Eye (tissue), 1 donor: ENCODE measurements around the gene PSMB2.
"Not testable (repeated sequence)": the region's sequence is repeated elsewhere in the genome, so short reads cannot be mapped to it uniquely, and the experiment has no call there.

Experiments
- DNase-seq: peaks from one replicate; pipeline ENCODE4 v3.0.0-alpha.2; 2015

PSMB2 gene

DNA sequence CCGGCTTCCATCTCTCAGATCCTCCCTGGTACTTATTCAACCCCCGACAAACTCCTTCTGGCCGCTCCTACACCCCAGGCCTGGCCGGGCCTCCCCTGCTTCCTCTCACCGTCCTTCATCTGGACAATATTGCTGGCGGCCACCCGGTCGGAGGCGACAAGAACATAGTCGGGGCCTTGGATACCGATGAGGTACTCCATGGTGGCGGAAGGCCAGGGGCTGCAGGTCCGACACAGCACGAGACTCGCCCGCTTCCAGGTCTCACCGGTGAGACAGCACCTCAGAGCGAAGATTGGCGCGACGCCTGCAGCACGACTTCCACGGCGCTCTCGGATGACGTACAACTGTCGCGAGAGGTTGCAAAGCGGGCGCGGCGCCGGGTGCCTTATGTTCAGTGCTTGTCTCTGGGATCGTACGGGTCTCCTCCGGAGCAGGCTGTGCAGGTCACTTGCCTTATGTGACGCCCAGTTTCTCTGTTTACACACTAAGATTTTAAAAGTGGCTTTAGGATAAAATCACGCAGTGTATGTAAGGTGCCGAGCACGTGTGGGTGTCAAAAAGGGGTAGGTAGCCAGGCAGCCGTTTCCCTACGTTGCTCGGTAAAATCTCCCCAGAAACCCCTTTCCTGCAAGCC lies at the start of gene PSMB2:
TSS of gene PSMB2 (minus strand) at position 294 of the 634 bp plus-strand sequence. CDS start at position 200, 94 bp downstream.
- peak; percentile 99 for DNase-seq

GRCh38 chr1:35691080-35691479 lies 49.8 kb upstream of the PSMB2 start:
- no peak for DNase-seq

DNA sequence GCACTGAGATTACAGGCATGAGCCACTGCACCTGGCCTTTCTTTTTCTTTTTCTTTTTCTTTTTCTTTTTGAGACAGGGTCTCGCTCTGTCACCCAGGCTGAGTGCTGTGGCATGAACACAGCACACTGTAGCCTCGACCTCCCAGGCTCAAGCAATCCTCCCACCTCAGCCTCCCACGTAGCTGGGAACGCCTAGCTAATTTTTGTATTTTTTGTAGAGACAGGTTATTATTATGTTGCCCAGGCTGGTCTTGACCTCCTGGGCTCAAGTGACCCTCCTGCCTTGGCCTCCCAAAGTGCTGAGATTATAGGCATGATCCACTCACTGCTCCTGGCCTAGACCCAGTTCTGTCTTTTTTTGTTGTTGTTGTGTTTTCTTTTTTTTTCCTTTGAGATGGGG lies 48.8 kb upstream of the PSMB2 start:
- DNase-seq = not testable (repeated sequence)

- no peak for DNase-seq
Observed at GRCh38 chr1:35688161-35688560, 46.8 kb upstream of the PSMB2 start.

DNA sequence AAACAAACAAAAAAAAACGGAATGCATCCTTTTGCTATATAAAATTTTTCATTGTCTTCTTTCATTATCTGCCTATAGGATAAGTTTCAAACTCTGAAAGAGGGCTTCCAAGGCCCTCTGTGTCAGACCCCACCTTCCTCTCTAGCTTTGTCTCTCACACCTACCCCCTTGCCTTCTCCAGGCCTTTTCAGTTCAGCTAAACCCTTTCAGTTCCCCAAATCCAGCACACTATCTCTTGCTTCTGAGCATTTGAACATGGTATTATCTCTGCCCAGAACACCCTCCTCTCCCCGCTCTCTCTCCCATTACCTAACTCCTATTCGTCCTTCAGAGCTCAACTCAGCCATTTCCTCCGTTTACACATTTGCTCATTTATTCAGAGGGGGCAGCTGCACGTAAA lies 41.7 kb upstream of the PSMB2 start:
- no peak for DNase-seq

- no peak for DNase-seq
Observed at GRCh38 chr1:35680271-35680670, 38.9 kb upstream of the PSMB2 start.

DNA sequence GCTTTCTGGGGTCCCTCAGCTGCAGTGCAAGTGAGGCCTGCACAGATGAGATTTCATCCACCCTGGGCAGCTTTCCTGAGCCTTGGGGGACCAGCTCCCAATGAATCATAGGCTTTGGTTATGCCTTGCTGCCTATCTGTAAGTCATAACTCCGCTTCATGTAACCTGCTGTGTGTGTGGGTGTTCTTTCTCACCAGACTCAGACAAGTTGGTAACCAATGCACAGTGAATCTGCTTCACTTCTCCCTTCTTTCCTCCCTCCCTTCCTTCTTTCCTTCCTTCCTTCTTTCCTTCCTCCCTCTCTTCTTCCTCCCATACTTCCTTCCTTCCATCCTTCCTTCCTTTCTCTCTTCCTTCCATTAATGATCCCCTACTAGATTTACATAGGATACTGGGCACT lies 34.4 kb upstream of the PSMB2 start:
- no peak for DNase-seq

- DNase-seq = no peak
Observed at GRCh38 chr1:35674111-35674510, 32.8 kb upstream of the PSMB2 start.

- peak; percentile 80 for DNase-seq
Observed at GRCh38 chr1:35672116-35672515, 30.8 kb upstream of the PSMB2 start.

GRCh38 chr1:35668506-35668905 lies 27.2 kb upstream of the PSMB2 start:
- DNase-seq = peak; percentile 57

DNA sequence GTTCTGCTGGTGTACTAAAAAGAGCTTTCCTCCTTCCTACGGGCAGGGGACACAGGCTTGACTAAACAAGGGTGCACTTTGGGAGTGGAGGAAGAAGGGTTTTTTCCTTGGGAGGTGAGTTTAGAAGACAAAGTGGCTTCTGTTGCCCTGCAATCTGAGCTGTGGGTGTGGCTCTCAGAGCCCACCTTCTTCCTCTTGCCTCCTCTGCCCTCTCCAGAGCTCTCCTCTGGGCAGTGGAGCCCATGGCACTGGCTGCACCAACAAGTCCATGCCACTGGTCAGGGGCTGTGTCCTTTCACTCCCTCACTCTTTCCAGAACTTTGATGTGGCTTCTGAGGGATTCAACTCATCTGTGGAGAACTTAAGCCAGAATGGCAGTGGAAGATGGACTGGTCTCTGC lies 25.6 kb upstream of the PSMB2 start:
- no peak for DNase-seq

DNA sequence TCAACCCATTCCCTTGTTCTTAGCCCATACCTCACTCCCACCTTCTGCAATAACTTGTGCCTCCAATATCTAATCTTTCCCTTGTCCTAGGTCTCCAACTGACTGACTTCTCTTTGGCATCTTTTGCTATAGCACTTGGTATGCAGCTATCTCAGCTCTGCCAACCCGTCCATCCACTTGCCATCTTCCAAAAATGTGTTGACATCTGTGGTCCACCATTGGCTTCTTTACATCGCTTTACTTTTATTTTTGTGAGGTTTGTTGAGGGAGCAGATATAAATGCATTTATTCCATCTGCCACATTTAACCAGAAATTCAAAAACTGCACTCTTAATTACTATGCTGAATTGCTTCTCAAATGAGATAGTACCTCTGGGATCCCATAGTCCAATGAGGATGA lies 24.9 kb upstream of the PSMB2 start:
- DNase-seq = no peak

DNA sequence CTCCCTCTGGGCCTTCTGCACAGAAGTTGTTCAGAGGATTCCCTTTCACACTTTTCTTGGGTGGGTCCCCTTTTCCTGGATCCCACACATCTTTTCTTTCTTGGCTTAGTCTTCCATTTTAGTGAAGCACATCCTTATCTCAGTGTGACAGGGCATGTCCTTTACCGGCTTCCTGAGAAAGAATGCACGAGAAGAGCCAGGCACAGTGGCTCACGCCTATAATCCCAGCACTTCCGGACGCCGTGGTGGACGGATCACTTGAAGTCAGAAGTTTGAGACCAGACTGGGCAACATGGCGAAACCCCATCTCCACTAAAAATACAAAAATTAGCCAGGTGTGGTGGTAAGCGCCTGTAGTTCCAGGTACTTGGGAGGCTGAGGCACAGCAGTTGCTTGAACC lies 22.1 kb upstream of the PSMB2 start:
- no peak for DNase-seq

DNA sequence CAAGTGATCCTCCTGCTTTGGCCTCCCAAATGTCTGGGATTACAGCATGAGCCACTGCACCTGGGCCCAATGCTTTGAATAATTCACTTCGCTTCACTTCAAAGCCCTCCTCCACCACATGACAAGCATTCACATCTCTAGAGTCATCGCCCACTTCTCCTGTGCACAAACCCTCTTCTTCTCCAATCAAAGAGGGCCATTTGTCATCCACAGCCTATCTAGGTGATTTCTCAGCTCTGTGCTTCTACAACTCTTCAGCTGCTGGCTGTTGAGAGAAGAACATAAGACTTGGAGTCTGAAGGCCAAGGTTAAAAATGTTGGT lies 20.1 kb upstream of the PSMB2 start:
- no peak for DNase-seq

DNA sequence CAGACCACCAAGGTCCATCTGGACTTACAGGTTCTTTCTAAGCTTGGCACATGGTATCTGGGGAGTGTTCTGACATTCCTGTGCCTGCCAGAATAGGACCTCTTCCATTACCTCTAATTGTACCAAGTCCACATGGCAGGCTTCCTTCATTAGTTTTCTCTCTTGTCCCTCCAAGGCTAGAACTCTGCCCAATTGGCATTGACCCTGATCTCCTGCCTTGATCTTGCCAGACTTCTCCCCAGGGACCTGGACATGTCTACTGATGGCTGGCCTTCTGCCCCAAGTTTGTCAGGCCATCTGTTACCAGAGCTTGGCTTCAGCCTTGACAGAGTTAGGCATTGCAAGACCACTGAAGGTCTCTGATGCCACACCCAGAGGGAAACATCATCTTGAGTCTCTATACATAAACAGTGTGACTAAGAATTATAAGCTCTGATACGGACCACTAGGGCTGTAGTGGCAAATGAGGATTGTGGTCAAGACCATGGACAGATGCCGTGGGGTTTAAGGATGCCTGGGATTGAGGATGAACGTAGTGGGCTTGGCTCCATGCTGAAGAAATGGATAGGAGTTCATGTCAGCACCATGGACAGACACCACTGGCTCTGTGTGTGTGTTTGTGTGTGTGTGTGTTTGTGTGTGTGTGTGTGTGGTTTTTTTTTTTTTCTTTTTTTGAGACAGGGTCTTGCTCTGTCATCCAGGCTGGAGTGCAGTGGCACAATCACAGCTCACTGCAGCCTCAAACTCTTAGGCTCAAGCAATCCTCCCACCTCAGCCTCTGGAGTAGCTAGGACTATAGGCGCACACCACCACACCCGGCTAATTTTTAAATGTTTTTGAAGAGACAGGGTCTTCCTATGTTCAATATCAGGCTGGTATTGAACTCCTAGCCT lies 19.5 kb upstream of the PSMB2 start:
- DNase-seq = peak; percentile 66

GRCh38 chr1:35659589-35659988 lies 18.3 kb upstream of the PSMB2 start:
- peak; percentile 20 for DNase-seq

DNA sequence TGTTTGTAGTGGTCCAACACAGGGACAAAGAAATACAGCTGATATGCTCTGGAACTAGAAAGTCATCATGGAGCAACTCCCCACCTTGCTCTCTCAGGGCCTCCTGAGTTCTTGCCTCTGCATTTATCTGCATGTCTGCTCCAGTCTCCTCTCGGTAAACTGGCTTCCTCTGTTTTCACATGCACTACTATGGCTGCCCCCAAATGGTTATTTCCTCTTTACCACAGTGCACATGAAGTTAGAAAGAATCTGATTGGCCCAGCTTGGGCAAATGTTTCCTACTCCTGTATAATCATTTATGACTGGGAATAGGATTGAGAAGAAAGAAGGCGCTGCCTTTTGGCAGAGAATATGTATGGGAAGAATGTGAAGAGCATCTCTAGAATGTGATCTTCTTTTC lies 16.5 kb upstream of the PSMB2 start:
- DNase-seq = no peak

DNA sequence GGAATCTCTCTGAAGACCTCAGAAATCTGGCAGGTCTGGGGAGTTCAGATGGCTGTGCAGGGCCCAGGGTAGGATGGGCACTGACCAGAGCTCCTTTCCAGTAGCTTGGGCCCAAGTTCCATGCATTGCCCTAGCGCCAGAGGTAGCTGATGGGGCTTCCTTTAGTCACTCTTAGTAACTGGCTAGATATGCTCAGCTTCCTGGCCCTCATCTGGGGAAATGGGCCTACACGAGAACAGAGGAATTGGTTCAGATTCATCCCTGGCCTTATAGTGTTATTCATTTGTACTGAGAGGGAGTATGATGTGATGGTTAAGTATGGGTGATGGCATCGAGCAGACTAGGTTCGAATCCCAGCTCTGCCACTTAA lies 15.5 kb upstream of the PSMB2 start:
- DNase-seq = no peak

DNA sequence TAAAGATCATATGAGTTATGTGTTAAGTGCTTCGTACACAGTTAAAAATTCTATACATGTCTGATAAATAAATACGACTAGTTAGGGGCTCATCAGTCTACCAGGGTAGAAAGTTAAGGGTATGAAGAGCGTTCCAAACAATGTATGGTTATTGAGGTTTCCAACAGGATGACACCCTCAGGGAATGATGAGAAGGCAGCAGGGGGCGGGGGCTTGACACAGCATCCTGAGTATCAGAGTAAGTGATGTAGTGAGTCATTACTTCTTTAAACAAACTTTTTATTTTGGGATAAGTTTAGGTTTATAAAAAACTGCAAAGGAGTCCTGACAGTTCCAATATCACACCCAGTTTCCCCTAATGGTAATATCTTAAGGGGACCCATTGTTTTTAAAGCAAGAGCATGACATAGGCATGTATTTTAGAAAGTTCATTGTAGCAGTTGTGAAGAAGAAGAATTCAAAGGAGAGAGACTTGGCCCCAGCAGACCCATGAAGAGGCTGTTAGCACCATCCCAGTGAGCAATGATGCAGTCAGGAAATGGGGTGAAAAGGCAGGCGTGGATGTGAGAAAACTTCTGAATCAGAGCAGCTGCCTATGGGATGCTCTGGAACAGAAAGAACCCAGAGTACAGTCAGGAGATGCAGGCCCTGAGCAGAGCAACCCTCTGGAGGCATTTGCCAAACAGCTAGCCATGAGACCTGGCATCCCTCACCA lies 15.0 kb upstream of the PSMB2 start:
- DNase-seq = no peak

DNA sequence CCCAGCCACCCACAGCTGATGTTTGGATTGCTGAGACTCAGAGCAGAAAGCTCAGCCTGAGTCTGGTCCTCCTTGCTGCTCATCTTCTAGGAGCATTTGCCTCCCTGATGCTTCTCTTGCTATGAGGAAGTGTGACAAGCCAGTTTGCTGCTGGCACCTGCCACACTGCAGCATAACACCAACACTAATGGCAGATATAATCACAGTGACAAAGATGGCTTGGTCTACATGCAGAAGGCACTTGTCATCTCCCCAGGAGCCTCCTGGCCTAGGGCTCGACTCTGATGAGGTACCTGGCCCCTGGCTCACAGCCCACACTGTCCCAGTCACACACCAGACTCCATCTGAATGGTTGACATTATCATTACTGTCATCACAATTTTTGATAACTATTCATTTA lies 13.9 kb upstream of the PSMB2 start:
- DNase-seq = no peak

DNA sequence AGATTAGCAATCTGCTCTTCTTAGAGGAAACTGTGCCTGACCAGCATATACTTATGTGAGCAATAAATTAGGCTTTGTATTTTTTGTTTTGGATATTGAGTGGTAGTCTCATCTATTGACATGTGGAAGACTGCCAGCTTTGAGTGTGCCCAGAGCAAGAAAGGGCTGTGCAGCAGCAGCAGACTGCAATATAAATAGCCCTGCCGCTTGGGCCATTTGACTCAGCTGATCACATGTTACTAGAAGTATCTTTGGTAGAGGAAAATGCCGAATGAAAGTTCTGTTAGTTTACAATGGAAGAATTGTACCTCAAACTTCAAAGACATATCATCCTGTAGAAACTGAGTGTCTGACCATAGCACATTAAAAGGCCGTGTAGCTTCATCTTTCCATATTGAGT lies 9.1 kb upstream of the PSMB2 start:
- no peak for DNase-seq

DNA sequence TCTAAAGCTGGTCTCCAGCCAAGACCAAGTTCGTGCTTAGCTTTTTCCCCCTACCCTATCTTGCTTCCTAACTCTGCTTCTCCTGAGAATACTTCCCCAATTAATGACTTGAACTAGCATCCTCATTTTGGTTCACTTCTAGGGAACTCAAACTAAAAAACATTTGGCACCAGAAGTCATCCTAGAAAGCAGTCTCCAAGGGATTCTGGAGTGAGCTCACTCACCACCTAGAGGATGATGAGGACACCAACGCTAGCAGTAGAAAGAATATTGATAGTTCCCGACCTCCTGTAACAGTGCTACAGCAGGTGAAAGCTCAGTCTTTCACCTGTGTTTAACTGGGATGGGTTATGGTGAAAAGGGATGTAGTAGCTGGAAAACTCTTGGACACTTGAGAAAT lies 4.7 kb upstream of the PSMB2 start:
- DNase-seq = no peak

- no peak for DNase-seq
Observed at GRCh38 chr1:35644204-35644603, 2.9 kb upstream of the PSMB2 start.

- DNase-seq = no peak
Observed at GRCh38 chr1:35642471-35642955, 1.2 kb upstream of the PSMB2 start.
